RWPE2 (cell line): Measurements from ENCODE around the gene PCNA.
A peak's percentile ranks its signal among the peaks of the same experiment; 100 is the strongest.

Source experiments
- ATAC-seq: fragments of 200-7000 bp; cut with Tn5 transposase; 3 replicates; pipeline ENCODE4 v1.9.1; 2021; ENCODE audit warnings: low read depth
- DNase-seq: peaks from one replicate; pipeline ENCODE4 v3.0.0-alpha.2; 2020; ENCODE audit warnings: low spot score
- H3K27ac ChIP-seq: fragments of 450-650 bp; 2 replicates; pipeline ENCODE4 v1.5.1; 2017; ENCODE audit warnings: mild to moderate bottlenecking; ENCODE audit not compliant: poor library complexity, severe bottlenecking
- H3K27me3 ChIP-seq: fragments of 250-450 bp; sonication (Bioruptor Pico); 2 replicates; pipeline ENCODE4 v1.5.1; 2021; ENCODE audit warnings: mild to moderate bottlenecking, moderate library complexity; ENCODE audit not compliant: insufficient read depth, poor library complexity, severe bottlenecking
- H3K36me3 ChIP-seq: fragments of 250-450 bp; sonication (Bioruptor Pico); 2 replicates; pipeline ENCODE4 v1.5.1; 2020; ENCODE audit warnings: low read depth, mild to moderate bottlenecking, moderate library complexity
- H3K4me1 ChIP-seq: fragments of 250-450 bp; sonication (Bioruptor Pico); 2 replicates; pipeline ENCODE4 v1.5.1; 2021; ENCODE audit warnings: mild to moderate bottlenecking, moderate library complexity; ENCODE audit not compliant: insufficient read depth, poor library complexity, severe bottlenecking
- H3K4me3 ChIP-seq: fragments of 250-450 bp; sonication (Bioruptor Pico); 2 replicates; pipeline ENCODE4 v1.5.1; 2021; ENCODE audit warnings: mild to moderate bottlenecking, moderate library complexity; ENCODE audit not compliant: severe bottlenecking
- H3K9me3 ChIP-seq: fragments of 250-450 bp; sonication (Bioruptor Pico); 2 replicates; pipeline ENCODE4 v1.5.1; 2021; ENCODE audit warnings: mild to moderate bottlenecking, moderate library complexity; ENCODE audit not compliant: severe bottlenecking
- TF ChIP-seq, protein P1 (sequence below): fragments of 450-650 bp; IDR thresholded peaks from one replicate; pipeline ENCODE4 v1.5.1; 2017; ENCODE audit warnings: mild to moderate bottlenecking, moderate library complexity; ENCODE audit not compliant: poor library complexity, severe bottlenecking

PCNA gene

GRCh38 chr20:5119435-5120184 lies at the start of gene PCNA:
Gene PCNA, minus strand, starts transcription at chr20:5119958. Its CDS starts 160 bp downstream, at chr20:5119798.
- H3K36me3 ChIP-seq, result peaks cover 45% of the 10 kb centered on the region
- DNase-seq, result peak; percentile 99
- no peaks in the 10 kb centered on the region for H3K9me3 ChIP-seq
- peaks cover 13% of the 10 kb centered on the region for H3K4me1 ChIP-seq
- H3K27ac ChIP-seq, result peak within 1 kb of the TSS; percentile 64
- peak within 1 kb of the TSS; percentile 60 for H3K4me3 ChIP-seq
- no peaks in the 10 kb centered on the region for H3K27me3 ChIP-seq
- TF ChIP-seq, protein P1, sequence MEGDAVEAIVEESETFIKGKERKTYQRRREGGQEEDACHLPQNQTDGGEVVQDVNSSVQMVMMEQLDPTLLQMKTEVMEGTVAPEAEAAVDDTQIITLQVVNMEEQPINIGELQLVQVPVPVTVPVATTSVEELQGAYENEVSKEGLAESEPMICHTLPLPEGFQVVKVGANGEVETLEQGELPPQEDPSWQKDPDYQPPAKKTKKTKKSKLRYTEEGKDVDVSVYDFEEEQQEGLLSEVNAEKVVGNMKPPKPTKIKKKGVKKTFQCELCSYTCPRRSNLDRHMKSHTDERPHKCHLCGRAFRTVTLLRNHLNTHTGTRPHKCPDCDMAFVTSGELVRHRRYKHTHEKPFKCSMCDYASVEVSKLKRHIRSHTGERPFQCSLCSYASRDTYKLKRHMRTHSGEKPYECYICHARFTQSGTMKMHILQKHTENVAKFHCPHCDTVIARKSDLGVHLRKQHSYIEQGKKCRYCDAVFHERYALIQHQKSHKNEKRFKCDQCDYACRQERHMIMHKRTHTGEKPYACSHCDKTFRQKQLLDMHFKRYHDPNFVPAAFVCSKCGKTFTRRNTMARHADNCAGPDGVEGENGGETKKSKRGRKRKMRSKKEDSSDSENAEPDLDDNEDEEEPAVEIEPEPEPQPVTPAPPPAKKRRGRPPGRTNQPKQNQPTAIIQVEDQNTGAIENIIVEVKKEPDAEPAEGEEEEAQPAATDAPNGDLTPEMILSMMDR, result no peak
- ATAC-seq, result peak; percentile 92

GRCh38 chr20:5168651-5169396 lies 49.1 kb upstream of the PCNA start:
- DNase-seq (peak; percentile 54), ATAC-seq (peak; percentile 99)
- no peak overlapping the region for H3K4me3 ChIP-seq
- H3K36me3 ChIP-seq, result no peaks in the 10 kb centered on the region; the same call in 1 of the 2 replicates
- peaks cover 9% of the 10 kb centered on the region for H3K4me1 ChIP-seq
- H3K27ac ChIP-seq, result peak overlapping the region; percentile 31
- no peaks in the 10 kb centered on the region for H3K27me3 ChIP-seq
- TF ChIP-seq, protein P1, result no peak
- no peaks in the 10 kb centered on the region for H3K9me3 ChIP-seq

DNA sequence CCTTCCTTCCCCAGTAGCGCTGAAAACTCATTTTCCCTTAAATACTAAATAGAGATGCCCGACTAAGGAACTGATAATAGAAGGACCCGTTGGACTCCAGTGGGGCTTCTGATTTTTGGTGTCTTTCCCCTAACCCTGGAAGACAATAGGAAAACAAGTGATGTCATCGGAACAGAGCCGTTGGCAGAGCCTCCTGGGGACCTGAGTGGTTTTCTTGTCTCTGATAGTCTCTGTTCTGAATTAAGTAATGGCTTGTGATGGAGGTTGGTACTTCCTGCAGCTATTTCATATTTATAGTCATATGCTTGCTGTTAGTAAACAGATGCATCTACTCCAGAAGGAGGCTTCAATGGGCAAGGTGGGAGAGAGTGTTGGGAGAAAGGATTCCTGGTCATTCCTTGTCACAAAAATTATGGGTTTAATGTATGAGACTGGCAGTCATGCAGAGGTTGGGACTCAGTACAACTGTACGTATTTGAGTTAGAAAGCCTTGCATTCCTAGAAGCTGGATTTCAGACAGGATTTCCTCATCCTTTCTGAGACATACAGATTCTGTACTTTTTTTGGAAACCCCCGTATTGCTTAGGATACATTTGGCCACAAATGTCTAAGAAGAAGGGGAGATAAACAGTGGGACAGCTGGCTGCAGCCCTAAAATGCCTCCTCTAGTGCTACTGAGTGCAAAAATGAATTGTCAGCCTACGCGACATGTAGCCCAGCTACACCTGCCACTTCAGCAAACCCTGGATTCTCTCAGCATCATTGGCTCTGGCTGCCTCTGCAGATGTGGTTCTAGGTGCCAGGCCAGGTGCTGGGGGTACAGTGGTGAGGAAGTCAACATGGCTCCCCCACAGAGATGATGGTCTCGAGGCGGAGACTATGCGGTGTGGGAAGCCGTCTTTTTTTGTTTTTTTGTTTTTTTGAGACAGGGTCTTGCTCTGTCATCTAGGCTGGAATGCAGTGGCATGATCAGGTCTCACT lies 45.2 kb upstream of the PCNA start:
- no peak overlapping the region for H3K4me3 ChIP-seq
- TF ChIP-seq, protein P1, result no peak
- DNase-seq (no peak), ATAC-seq (no peak)
- H3K27ac ChIP-seq, result no peak overlapping the region
- no peaks in the 10 kb centered on the region for H3K36me3 ChIP-seq
- H3K27me3 ChIP-seq, result no peaks in the 10 kb centered on the region
- peaks cover 9% of the 10 kb centered on the region for H3K4me1 ChIP-seq
- no peaks in the 10 kb centered on the region for H3K9me3 ChIP-seq

- Histone ChIP-seq H3K4me3 (no peak overlapping the region), H3K27me3 (no peaks in the 10 kb centered on the region), H3K27ac (no peak overlapping the region), H3K4me1 (peaks cover 3% of the 10 kb centered on the region), H3K9me3 (no peaks in the 10 kb centered on the region), H3K36me3 (no peaks in the 10 kb centered on the region)
- ATAC-seq (no peak), DNase-seq (no peak)
- TF ChIP-seq, protein P1, result no peak
These were observed 41.9 kb upstream of the PCNA start for GRCh38 chr20:5161536-5162164.
